GM21529 (cell line): ENCODE results near the gene AGRN.
"Not testable (repeated sequence)": the region's sequence is repeated elsewhere in the genome, so short reads cannot be mapped to it uniquely, and the experiment has no call there.

Experiments used
- ATAC-seq: cut with Tn5 transposase; IDR thresholded peaks from one replicate; pipeline ENCODE4 v1.9.1; 2021; ENCODE audit not compliant: unreplicated experiment

Gene AGRN

GRCh38 chr1:1020000-1020404 lies at the start of gene AGRN:
TSS of gene AGRN (plus strand) at chr1:1020120. CDS start at chr1:1020173, 53 bp downstream.
- peak; percentile 40 for ATAC-seq

DNA sequence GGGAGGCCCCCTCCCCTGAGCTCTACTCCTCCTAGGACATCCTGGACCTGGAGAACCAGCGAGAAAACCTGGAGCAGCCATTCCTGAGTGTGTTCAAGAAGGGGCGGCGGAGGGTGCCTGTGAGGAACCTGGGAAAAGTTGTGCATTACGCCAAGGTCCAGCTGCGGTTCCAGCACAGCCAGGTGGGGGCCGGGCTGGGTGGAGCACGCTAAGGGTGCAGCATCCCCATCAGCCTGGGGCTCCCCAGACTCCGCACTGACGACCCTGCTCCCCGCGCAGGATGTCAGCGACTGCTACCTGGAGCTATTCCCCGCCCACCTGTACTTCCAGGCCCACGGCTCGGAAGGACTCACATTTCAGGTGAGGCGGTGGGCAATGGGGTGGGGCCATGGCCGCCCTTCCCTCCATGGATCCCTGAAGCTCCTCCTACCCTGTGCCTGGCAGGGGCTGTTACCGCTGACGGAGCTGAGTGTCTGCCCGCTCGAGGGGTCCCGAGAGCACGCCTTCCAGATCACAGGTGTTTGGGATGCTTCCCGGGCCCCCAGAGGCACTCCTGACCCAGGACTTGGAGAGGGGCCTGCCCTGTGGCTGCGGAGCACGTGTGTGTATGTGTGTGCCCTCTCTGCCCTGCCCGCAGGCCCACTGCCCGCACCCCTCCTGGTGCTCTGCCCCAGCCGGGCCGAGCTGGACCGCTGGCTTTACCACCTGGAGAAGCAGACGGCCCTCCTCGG lies 49.5 kb upstream of the AGRN start:
- ATAC-seq, result no peak

GRCh38 chr1:970973-971730 lies 48.8 kb upstream of the AGRN start:
- no peak for ATAC-seq

GRCh38 chr1:971751-972506 lies 48.0 kb upstream of the AGRN start:
- ATAC-seq, result no peak

DNA sequence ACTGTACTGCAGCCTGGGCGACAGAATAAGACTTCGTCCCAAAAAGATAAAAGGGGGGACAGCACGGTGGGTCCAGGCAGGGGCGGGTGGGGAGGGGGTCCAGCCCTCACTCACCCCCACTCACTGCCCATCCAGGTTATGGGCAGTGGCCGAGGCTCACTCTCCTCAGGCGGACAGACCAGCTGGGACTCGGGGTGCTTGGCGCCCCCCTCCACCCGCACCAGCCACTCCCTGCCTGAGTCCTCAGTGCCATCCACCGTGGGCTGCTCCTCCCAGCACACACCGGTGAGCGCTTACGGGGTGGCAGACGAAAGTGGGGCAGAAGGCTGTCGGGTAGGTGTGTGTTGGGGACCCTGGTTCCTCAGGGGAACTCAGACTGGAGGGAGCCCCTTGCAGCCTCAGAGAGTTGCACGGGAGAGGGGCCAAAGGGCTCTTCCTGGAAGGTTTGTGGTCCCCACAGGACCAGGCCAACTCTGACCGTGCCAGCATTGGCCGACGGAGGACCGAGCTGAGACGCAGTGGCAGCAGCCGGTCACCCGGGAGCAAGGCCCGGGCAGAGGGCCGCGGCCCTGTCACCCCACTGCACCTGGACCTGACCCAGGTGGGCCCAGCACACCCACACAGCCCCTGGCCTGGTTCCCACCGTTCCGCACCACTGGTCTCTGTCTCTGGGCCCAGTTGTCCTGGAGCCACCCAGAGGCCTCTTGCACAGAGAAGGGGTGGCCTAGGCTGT lies 47.0 kb upstream of the AGRN start:
- no peak for ATAC-seq

GRCh38 chr1:973459-974292 lies 46.2 kb upstream of the AGRN start:
- no peak for ATAC-seq

GRCh38 chr1:974293-974640 lies 45.7 kb upstream of the AGRN start:
- no peak for ATAC-seq

DNA sequence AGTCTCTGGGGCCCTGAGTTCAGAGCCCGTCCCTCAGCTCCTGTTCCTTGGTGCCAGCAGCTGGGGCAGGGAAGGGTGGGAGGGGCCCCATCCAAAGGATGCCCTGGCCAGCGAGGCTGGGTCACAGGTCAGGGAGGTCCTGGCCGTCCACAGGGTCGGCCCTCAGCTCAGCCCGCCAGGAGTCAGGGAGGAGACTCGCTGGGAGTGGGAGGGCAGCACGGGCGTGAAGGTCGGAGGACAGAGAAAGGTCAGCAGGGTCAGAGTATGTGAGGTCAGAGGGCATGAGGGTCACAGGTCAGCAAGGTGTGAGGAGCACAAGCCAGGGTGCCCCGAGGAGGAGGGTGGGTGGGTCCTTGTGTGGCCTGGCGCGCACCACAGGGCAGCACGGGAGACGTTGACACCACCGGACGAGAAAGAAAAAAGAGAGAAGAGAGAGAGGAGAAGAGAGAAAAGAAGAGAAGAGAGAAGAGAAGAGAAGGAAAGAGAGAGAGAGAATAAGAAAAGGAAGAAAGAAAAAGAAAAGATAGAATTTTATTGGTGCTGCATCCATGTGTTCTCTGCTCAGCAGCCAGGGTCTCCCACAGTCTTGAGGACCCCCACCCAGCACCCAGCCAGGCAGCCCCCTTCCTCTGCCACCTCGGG lies 45.1 kb upstream of the AGRN start:
- ATAC-seq, result no peak

DNA sequence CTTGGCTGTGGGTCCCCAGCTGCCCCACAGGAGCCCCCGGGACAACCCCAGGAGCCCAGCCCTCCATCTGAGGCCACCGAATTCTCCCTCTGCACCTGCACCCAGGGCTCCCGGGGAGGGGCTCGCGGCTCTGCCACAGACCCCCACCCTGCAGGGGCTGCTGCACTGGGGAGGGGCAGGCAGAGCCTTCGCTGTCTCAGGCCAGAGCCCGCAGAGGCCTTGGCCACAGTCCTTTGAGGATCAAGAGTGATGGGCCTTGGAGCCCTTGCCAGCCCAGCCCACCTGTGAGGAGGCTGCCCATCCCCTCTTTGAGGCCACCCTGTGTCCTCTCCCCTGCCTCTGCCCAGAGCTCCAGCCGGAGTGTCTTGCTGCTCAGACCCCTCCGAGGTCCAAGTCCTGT lies 44.6 kb upstream of the AGRN start:
- ATAC-seq, result no peak

DNA sequence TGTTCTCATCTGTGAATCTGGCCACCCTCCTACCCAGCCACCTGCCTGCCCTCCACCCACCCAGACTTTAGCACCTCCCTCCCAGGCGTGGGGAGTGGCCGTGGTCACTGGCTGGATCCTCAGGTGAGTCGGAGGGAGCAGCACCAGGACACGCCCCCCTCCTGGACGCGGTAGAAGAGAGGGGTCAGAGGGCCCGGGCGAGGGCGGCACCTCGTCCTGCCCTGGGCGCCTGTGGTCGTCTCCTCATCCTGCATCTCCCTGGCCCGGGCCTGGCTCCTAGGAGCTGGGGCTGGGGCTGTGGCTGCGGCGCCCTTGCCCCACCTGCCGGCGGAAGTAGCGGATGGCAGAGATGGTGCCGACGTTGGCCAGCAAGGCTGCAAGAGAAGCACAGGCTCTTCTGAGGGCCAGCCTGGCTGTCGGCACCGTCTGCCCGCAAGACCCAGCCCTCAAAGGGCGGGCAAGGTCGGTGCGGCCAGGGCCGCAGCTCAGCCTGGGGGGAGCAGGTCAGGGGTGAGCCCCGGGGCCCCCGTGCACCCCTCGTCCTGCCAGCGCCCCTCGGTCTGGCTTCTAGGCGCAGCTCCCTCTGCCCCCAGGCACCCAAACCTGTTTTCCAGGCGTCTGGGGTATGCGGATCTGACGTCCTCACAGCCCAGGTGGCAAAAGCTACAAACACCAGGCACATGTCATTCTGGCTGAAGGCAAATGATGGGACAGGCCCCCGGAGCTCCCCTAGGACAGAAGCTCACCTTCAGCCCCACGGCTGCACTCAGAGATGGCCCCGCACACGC lies 43.8 kb upstream of the AGRN start:
- no peak for ATAC-seq

DNA sequence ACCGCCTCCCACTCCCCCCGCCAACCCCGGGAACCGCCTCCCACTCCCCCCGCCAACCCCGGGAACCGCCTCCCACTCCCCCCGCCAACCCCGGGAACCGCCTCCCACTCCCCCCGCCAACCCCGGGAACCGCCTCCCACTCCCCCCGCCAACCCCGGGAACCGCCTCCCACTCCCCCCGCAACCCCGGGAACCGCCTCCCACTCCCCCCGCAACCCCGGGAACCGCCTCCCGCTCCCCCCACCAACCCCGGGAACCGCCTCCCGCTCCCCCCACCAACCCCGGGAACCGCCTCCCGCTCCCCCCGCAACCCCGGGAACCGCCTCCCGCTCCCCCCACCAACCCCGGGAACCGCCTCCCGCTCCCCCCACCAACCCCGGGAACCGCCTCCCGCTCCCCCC lies 43.1 kb upstream of the AGRN start:
- ATAC-seq, result not testable (repeated sequence)

DNA sequence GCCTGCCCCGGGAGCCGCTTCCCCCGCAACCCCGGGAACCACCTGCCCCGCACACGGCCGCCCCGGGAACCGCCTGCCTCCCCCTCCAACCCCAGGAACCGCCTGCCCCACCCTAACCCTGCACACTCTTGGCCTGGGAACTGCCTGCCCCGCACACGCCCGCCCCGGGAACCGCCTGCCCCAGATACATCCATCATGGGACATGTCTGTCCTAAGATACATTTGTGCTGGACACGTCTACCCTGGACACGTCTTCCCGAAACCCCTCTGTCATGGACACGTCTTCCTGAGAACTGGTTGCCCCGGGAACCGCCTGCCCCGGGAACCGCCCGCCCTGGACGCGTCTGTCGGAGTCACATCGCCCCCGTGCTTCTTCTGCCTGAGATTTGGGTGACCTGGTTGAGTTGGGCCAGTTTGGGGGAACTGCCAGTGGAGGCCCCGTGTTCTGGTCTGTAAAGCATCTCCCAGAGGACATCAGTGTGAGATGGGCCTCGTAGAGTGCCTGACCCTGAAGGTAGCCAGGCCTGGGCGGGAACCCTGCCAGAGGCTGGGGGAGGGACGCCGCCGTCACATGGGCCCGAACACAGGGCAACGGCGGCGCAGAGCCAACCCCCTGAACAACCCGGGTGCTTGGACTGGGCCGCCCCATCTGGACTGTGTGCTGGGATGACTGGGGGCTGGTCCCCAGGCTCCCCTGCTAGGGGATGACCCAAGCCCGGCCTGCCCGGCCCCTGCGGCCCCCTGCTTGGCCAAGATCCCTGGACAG lies 41.7 kb upstream of the AGRN start:
- no peak for ATAC-seq

- ATAC-seq, result no peak
Observed at GRCh38 chr1:978835-979743, 40.8 kb upstream of the AGRN start.

DNA sequence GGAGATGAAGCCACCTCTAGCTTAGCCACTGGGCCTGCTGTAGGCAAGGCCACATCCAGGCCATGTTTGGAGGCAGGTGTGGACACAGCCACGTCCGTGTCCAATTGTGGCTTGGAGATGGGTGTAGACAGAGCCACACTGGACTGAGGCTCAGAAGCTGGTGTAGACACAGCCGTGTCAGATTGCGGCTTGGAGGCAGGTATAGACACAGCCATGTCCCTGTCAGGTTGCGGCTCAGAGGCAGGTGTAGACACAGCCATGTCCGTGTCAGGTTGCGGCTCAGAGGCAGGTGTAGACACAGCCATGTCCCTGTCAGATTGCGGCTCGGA lies 40.2 kb upstream of the AGRN start:
- no peak for ATAC-seq

GRCh38 chr1:980137-980571 lies 39.8 kb upstream of the AGRN start:
- ATAC-seq, result no peak

GRCh38 chr1:980602-981395 lies 39.1 kb upstream of the AGRN start:
- ATAC-seq, result no peak
